Measurements from ENCODE around the gene SLC1A1.

GRCh38 chr9:4559261-4560182 is 69.3 kb downstream of the SLC1A1 start:
- no peak for TF ChIP-seq CTCF (IDR thresholded peaks at IDR 0.05)
- TF ChIP-seq POLR2A (IDR thresholded peaks at IDR 0.05), result no peak
